Measurements from ENCODE around the gene ANAPC1. TPM values are rescaled to one million over a fixed set of nuclear protein-coding genes. Genes with fewer than 3 reads are reported as not detected.

The ANAPC1 gene
- total RNA-seq, 1 donor = 48.1 TPM

DNA sequence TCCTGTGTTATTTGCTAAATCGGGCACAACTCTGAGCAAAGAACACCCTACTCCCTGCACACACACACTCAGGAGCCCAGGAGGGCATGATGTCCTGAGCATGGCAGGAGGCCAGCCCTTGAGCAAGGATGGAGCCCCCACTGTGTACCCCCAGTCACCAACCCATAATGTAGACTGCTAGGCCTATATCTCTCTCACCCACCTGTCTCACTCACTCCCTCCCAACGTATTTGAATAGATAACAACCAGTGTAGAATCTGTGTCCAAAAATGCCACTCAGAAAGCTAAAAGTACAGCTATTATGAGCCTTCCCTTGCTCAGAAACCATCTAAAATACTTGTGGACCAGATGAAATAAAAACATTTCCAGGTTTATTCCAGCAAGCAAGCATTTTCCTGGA, 43.7 kb upstream of the ANAPC1 start:
- no peak overlapping the region for H3K4me3 ChIP-seq (ENCODE audit: insufficient read depth, low read length)
- H3K9me3 ChIP-seq (ENCODE audit: low read depth, low read length) = no peaks in the 10 kb centered on the region
- no peak overlapping the region for H3K27ac ChIP-seq (ENCODE audit: low read depth, low read length)
- no peaks in the 10 kb centered on the region for H3K36me3 ChIP-seq (ENCODE audit: insufficient read depth, low read length)
- peaks cover 15% of the 10 kb centered on the region for H3K27me3 ChIP-seq (ENCODE audit: insufficient read depth, low read length)
- H3K4me1 ChIP-seq (ENCODE audit: insufficient read depth, low read length) = no peaks in the 10 kb centered on the region
- H3K4me2 ChIP-seq (ENCODE audit: insufficient read depth, low read length) = no peak overlapping the region
- H4K20me1 ChIP-seq (ENCODE audit: insufficient read depth, low read length) = no peaks in the 10 kb centered on the region
- TF ChIP-seq CTCF (IDR thresholded peaks at IDR 0.05; ENCODE audit: extremely low read depth, low read depth, low read length) = no peak
- no peak for DNase-seq (ENCODE audit: insufficient read length, low spot score, missing footprints)
- H2AFZ ChIP-seq (ENCODE audit: low read length) = no peak overlapping the region
- H3K79me2 ChIP-seq (ENCODE audit: insufficient read depth, low read length) = no peaks in the 10 kb centered on the region

GRCh38 chr2:111924617-111925107, 40.7 kb upstream of the ANAPC1 start:
- Histone ChIP-seq H2AFZ (ENCODE audit: low read length) (no peak overlapping the region), H3K79me2 (ENCODE audit: insufficient read depth, low read length) (no peaks in the 10 kb centered on the region), H3K27me3 (ENCODE audit: insufficient read depth, low read length) (peaks cover 18% of the 10 kb centered on the region), H3K4me3 (ENCODE audit: insufficient read depth, low read length) (no peak overlapping the region), H3K9me3 (ENCODE audit: low read depth, low read length) (no peaks in the 10 kb centered on the region), H3K4me2 (ENCODE audit: insufficient read depth, low read length) (no peak overlapping the region), H4K20me1 (ENCODE audit: insufficient read depth, low read length) (no peaks in the 10 kb centered on the region), H3K27ac (ENCODE audit: low read depth, low read length) (no peak overlapping the region), H3K4me1 (ENCODE audit: insufficient read depth, low read length) (no peaks in the 10 kb centered on the region), H3K36me3 (ENCODE audit: insufficient read depth, low read length) (no peaks in the 10 kb centered on the region)
- no peak for TF ChIP-seq CTCF (IDR thresholded peaks at IDR 0.05; ENCODE audit: extremely low read depth, low read depth, low read length)
- no peak for DNase-seq (ENCODE audit: insufficient read length, low spot score, missing footprints)

DNA sequence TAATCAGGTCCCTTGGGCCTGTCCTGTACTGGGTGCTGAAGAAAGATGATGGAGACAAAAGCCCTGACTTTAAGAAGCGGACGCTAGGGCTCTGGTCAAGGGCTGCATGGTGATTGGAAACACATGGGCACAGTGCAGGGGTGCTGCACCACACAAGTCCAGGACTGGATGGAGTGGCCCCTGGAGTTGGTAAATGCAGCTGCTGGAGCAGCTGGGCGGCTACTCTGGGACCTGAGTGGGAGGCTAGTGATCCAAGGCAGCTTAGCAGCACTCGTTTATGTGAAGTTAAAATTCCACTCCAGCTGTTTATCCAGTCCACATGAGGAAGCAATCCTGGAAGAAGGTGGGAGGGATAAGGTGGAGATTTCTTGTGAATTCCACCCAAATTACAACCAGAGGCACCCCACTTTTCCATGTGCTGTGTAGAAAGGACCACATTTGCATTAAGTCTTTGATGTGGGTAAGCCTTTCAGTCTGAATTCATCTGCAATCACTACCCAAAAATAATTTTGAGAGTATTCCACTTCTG, 39.3 kb upstream of the ANAPC1 start:
- Histone ChIP-seq H2AFZ (ENCODE audit: low read length) (no peak overlapping the region), H3K27me3 (ENCODE audit: insufficient read depth, low read length) (peaks cover 18% of the 10 kb centered on the region), H3K4me2 (ENCODE audit: insufficient read depth, low read length) (no peak overlapping the region), H3K9me3 (ENCODE audit: low read depth, low read length) (no peaks in the 10 kb centered on the region), H3K27ac (ENCODE audit: low read depth, low read length) (no peak overlapping the region), H3K4me1 (ENCODE audit: insufficient read depth, low read length) (peaks cover 4% of the 10 kb centered on the region), H3K79me2 (ENCODE audit: insufficient read depth, low read length) (no peaks in the 10 kb centered on the region), H3K4me3 (ENCODE audit: insufficient read depth, low read length) (no peak overlapping the region), H3K36me3 (ENCODE audit: insufficient read depth, low read length) (no peaks in the 10 kb centered on the region), H4K20me1 (ENCODE audit: insufficient read depth, low read length) (no peaks in the 10 kb centered on the region)
- DNase-seq (ENCODE audit: insufficient read length, low spot score, missing footprints) = no peak
- no peak for TF ChIP-seq CTCF (IDR thresholded peaks at IDR 0.05; ENCODE audit: extremely low read depth, low read depth, low read length)

- no peaks in the 10 kb centered on the region for H3K36me3 ChIP-seq (ENCODE audit: insufficient read depth, low read length)
- peaks cover 16% of the 10 kb centered on the region for H3K27me3 ChIP-seq (ENCODE audit: insufficient read depth, low read length)
- no peak for TF ChIP-seq CTCF (IDR thresholded peaks at IDR 0.05; ENCODE audit: extremely low read depth, low read depth, low read length)
- no peak overlapping the region for H3K4me3 ChIP-seq (ENCODE audit: insufficient read depth, low read length)
- peak overlapping the region; percentile 26 for H2AFZ ChIP-seq (ENCODE audit: low read length)
- H3K9me3 ChIP-seq (ENCODE audit: low read depth, low read length) = no peaks in the 10 kb centered on the region
- DNase-seq (ENCODE audit: insufficient read length, low spot score, missing footprints) = no peak
- no peak overlapping the region for H3K27ac ChIP-seq (ENCODE audit: low read depth, low read length)
- H3K4me2 ChIP-seq (ENCODE audit: insufficient read depth, low read length) = no peak overlapping the region
- H4K20me1 ChIP-seq (ENCODE audit: insufficient read depth, low read length) = no peaks in the 10 kb centered on the region
- peaks cover 4% of the 10 kb centered on the region for H3K4me1 ChIP-seq (ENCODE audit: insufficient read depth, low read length)
- no peaks in the 10 kb centered on the region for H3K79me2 ChIP-seq (ENCODE audit: insufficient read depth, low read length)
These were observed 36.0 kb upstream of the ANAPC1 start for GRCh38 chr2:111919794-111920608.
